HS-27A (cell line): Measurements from ENCODE around the gene KREMEN1.
"Not testable (repeated sequence)": the region's sequence is repeated elsewhere in the genome, so short reads cannot be mapped to it uniquely, and the experiment has no call there.

Source experiments
- DNase-seq: peaks from one replicate; pipeline ENCODE4 v3.0.0-alpha.2; 2012; ENCODE audit warnings: low read depth, missing footprints

The KREMEN1 gene

GRCh38 chr22:29108137-29108536 is 35.3 kb downstream of the KREMEN1 start:
- no peak for DNase-seq

GRCh38 chr22:29109822-29110221 is 37.0 kb downstream of the KREMEN1 start:
- no peak for DNase-seq

GRCh38 chr22:29110946-29111345 is 38.1 kb downstream of the KREMEN1 start:
- no peak for DNase-seq

GRCh38 chr22:29112121-29112520 is 39.3 kb downstream of the KREMEN1 start:
- DNase-seq = no peak

GRCh38 chr22:29112681-29113080 is 39.8 kb downstream of the KREMEN1 start:
- no peak for DNase-seq

GRCh38 chr22:29113319-29113718 is 40.5 kb downstream of the KREMEN1 start:
- DNase-seq = no peak

GRCh38 chr22:29114392-29114791 is 41.6 kb downstream of the KREMEN1 start:
- DNase-seq = no peak

GRCh38 chr22:29115682-29116288 is 43.0 kb downstream of the KREMEN1 start:
- DNase-seq = no peak

- DNase-seq = no peak
Measured at GRCh38 chr22:29116397-29117123, 43.7 kb downstream of the KREMEN1 start.

- DNase-seq = no peak
Measured at GRCh38 chr22:29117799-29118477, 45.1 kb downstream of the KREMEN1 start.

GRCh38 chr22:29120098-29120912 is 47.5 kb downstream of the KREMEN1 start:
- not testable (repeated sequence) for DNase-seq

GRCh38 chr22:29121124-29121523 is 48.3 kb downstream of the KREMEN1 start:
- no peak for DNase-seq

- DNase-seq = no peak
Measured at GRCh38 chr22:29122041-29122440, 49.2 kb downstream of the KREMEN1 start.

- no peak for DNase-seq
Measured at GRCh38 chr22:29124777-29125442, 52.1 kb downstream of the KREMEN1 start.

GRCh38 chr22:29125443-29125778 is 52.6 kb downstream of the KREMEN1 start:
- DNase-seq = no peak

GRCh38 chr22:29125844-29126243 is 53.0 kb downstream of the KREMEN1 start:
- DNase-seq = no peak

- no peak for DNase-seq
Measured at GRCh38 chr22:29126670-29127395, 54.0 kb downstream of the KREMEN1 start.

- no peak for DNase-seq
Measured at GRCh38 chr22:29128891-29129807, 56.3 kb downstream of the KREMEN1 start.

- DNase-seq = no peak
Measured at GRCh38 chr22:29129808-29130140, 56.9 kb downstream of the KREMEN1 start.

- no peak for DNase-seq
Measured at GRCh38 chr22:29130476-29130875, 57.6 kb downstream of the KREMEN1 start.
